Fibroblast of the aortic adventitia (primary cell): ENCODE results near the gene RAD51B. TPM values are rescaled to one million over a fixed set of nuclear protein-coding genes. Genes with fewer than 3 reads are reported as not detected.

Experiments
- DNase-seq: peaks from one replicate; pipeline ENCODE4 v3.0.0-alpha.2; 2010; ENCODE audit warnings: low read depth
- H3K4me3 ChIP-seq: 2 replicates; pipeline ENCODE4 v1.5.1; 2011; ENCODE audit warnings: low read depth, mild to moderate bottlenecking, control low read depth, low read length, moderate library complexity
- CTCF ChIP-seq: IDR thresholded peaks from 2 replicates; pipeline ENCODE4 v1.5.1; 2011; ENCODE audit warnings: mild to moderate bottlenecking, low read length, control low read depth, inconsistent platforms; ENCODE audit not compliant: insufficient read depth
- total RNA-seq: library from RNA; depleted of rRNA; stranded (reverse); fragments of >200 nt; gene quantifications from 2 replicates; pipeline ENCODE4 v1.2.3, GENCODE V29; 2012; ENCODE audit warnings: low replicate concordance

Gene RAD51B
- total RNA-seq, 1 donor: 28.7 TPM

DNA sequence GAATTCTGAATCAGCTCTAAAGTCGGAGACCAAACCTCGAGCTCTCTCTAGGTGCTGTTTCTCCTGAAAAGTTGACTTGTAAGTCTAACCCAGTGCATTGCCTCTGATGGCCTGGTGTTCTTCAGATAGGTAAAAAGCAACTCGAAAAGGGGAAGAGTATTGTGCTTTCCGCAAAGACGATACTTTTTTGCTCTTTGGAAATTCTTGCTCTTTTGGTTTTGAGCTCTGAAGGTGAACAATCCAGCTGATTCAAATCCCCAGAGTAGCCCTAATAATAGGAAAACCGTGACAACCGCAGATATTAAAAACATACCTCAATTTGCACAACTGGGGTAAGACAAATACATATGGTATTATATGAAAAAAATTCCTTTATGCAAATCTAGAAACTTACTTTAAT lies 447.4 kb downstream of the RAD51B start:
- TF ChIP-seq CTCF: no peak
- no peak overlapping the region for H3K4me3 ChIP-seq
- no peak for DNase-seq

GRCh38 chr14:68268197-68268596 lies 448.6 kb downstream of the RAD51B start:
- DNase-seq: no peak
- H3K4me3 ChIP-seq: no peak overlapping the region
- TF ChIP-seq CTCF: no peak

- DNase-seq: no peak
- no peak overlapping the region for H3K4me3 ChIP-seq
- TF ChIP-seq CTCF: no peak
Measured at GRCh38 chr14:68268719-68269118, 449.1 kb downstream of the RAD51B start.

- DNase-seq: no peak
- H3K4me3 ChIP-seq: no peak overlapping the region
- TF ChIP-seq CTCF: no peak
Measured at GRCh38 chr14:68269136-68269927, 449.8 kb downstream of the RAD51B start.

DNA sequence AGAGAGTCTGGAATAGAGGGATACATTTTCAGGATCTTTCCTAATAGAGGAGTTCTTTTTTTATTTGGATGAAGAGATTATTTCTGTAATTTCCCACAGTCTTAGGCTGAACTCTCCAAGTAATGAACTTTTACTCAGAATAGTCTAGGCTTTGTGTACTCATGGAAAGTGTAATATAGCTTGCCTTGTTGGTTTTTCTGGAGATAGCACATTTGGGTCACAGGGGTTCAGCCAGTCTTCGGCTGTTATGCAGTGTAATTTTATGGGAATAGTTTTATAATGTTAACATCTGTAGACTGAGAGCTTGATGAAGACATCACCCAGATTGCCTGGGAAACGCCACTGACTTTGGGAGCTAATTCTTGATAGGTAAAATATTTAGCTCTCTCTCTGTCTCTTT lies 450.8 kb downstream of the RAD51B start:
- TF ChIP-seq CTCF: no peak
- no peak overlapping the region for H3K4me3 ChIP-seq
- DNase-seq: no peak

DNA sequence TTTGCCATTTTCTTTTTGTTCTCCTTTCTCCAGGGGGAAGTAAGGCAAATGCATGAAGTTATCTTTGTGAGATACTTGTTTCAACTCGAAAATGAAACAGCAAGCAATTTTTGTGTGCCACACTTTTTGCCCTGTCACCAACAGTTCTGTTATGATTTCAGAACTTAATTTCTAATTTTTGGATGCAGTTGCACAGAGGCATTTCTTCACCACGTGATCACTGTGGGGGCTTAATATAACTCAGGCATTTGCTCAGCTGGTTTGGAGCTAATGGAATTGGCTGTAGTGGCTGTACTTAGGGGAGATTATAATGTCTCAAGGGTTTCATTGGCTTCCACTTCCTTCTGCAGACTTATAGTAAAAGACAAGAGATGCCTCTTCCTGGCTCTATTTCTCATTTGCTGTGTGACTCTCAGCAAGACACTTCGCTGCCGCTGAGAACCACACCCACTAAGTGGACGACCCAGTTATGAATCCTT lies 452.4 kb downstream of the RAD51B start:
- H3K4me3 ChIP-seq: no peak overlapping the region
- no peak for TF ChIP-seq CTCF
- DNase-seq: no peak
